Measurements from ENCODE around the gene CEL. TPM values are rescaled to one million over a fixed set of nuclear protein-coding genes. Genes with fewer than 3 reads are reported as not detected.

The CEL gene
- total RNA-seq, 1 donor from 2014 or later = 1.9 TPM

DNA sequence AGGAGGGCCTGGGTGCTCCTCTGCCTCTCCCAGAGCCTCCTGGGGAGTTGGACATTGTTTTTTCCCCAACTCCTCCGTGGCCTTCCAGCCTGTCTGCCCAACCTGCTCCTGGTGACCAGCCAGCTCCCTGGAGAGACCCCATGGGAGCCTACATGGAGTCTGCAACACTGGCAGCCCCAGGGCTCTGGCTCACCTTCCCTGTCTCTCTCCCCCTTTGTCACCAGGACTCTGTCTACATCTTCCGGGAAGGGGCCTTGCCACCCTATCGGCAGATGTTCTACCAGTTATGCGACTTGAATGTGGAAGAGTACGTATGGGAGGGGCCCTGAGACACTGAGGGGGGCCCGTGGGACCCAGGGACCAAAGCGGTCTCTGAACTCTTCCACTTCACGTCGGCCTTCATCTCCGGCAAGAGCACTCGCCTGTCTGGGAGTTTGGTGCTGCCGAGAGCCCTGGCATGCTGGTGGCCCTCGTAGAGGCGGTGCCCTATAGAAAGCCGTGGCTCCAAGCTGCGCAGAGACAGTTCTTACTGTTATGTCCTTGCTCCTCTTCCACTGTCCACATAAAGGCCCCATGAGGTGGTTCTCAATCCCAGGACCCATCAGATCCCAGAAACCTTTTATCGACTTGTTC lies 5.9 kb upstream of the CEL start:
- Mint-ChIP-seq H3K9me3 (ENCODE audit: unreplicated experiment) (no peaks in the 10 kb centered on the region), H3K4me3 (ENCODE audit: unreplicated experiment) (no peak overlapping the region), H3K27me3 (ENCODE audit: unreplicated experiment) (no peaks in the 10 kb centered on the region), H3K27ac (ENCODE audit: unreplicated experiment) (peak overlapping the region; percentile 27), H3K36me3 (ENCODE audit: unreplicated experiment) (peaks cover 36% of the 10 kb centered on the region), H3K4me1 (ENCODE audit: unreplicated experiment) (peaks cover 51% of the 10 kb centered on the region)
- DNase-seq (ENCODE audit: extremely low spot score, unreplicated experiment) = no peak
- TF ChIP-seq, protein P1, sequence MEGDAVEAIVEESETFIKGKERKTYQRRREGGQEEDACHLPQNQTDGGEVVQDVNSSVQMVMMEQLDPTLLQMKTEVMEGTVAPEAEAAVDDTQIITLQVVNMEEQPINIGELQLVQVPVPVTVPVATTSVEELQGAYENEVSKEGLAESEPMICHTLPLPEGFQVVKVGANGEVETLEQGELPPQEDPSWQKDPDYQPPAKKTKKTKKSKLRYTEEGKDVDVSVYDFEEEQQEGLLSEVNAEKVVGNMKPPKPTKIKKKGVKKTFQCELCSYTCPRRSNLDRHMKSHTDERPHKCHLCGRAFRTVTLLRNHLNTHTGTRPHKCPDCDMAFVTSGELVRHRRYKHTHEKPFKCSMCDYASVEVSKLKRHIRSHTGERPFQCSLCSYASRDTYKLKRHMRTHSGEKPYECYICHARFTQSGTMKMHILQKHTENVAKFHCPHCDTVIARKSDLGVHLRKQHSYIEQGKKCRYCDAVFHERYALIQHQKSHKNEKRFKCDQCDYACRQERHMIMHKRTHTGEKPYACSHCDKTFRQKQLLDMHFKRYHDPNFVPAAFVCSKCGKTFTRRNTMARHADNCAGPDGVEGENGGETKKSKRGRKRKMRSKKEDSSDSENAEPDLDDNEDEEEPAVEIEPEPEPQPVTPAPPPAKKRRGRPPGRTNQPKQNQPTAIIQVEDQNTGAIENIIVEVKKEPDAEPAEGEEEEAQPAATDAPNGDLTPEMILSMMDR (IDR thresholded peaks at IDR 0.05) = no peak

DNA sequence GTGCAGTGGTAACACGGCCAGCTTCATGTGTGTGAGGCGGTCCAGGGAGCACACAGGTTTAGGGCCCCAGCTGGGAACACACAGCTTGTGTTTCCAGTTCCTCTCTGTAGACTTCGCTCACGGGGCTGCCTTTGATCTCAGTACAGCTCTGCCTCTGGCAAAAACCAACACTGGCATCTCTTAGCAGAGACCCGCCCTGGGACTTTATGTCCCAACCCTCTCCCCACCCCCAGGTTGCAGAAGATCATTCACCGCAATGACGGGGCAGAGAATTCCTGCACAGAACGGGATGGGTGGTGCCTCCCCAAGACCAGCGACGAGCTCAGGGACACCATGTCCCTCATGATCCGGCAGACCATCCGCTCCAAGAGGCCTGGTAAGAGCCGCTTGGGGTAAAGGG lies 5.2 kb upstream of the CEL start:
- H3K27ac Mint-ChIP-seq (ENCODE audit: unreplicated experiment) = no peak overlapping the region
- H3K4me1 Mint-ChIP-seq (ENCODE audit: unreplicated experiment) = peaks cover 57% of the 10 kb centered on the region
- peaks cover 35% of the 10 kb centered on the region for H3K36me3 Mint-ChIP-seq (ENCODE audit: unreplicated experiment)
- no peaks in the 10 kb centered on the region for H3K9me3 Mint-ChIP-seq (ENCODE audit: unreplicated experiment)
- TF ChIP-seq, protein P1 (IDR thresholded peaks at IDR 0.05) = no peak
- no peak overlapping the region for H3K4me3 Mint-ChIP-seq (ENCODE audit: unreplicated experiment)
- DNase-seq (ENCODE audit: extremely low spot score, unreplicated experiment) = no peak
- no peaks in the 10 kb centered on the region for H3K27me3 Mint-ChIP-seq (ENCODE audit: unreplicated experiment)

- Mint-ChIP-seq H3K36me3 (ENCODE audit: unreplicated experiment) (peaks cover 35% of the 10 kb centered on the region), H3K9me3 (ENCODE audit: unreplicated experiment) (no peaks in the 10 kb centered on the region), H3K4me3 (ENCODE audit: unreplicated experiment) (no peak overlapping the region), H3K27ac (ENCODE audit: unreplicated experiment) (no peak overlapping the region), H3K27me3 (ENCODE audit: unreplicated experiment) (no peaks in the 10 kb centered on the region), H3K4me1 (ENCODE audit: unreplicated experiment) (peaks cover 57% of the 10 kb centered on the region)
- DNase-seq (ENCODE audit: extremely low spot score, unreplicated experiment) = no peak
- TF ChIP-seq, protein P1 (IDR thresholded peaks at IDR 0.05) = no peak
Observed at GRCh38 chr9:133057006-133057405, 4.8 kb upstream of the CEL start.

- H3K9me3 Mint-ChIP-seq (ENCODE audit: unreplicated experiment) = no peaks in the 10 kb centered on the region
- TF ChIP-seq, protein P1 (IDR thresholded peaks at IDR 0.05) = no peak
- H3K36me3 Mint-ChIP-seq (ENCODE audit: unreplicated experiment) = peaks cover 32% of the 10 kb centered on the region
- no peak for DNase-seq (ENCODE audit: extremely low spot score, unreplicated experiment)
- no peak overlapping the region for H3K4me3 Mint-ChIP-seq (ENCODE audit: unreplicated experiment)
- H3K4me1 Mint-ChIP-seq (ENCODE audit: unreplicated experiment) = peaks cover 57% of the 10 kb centered on the region
- H3K27ac Mint-ChIP-seq (ENCODE audit: unreplicated experiment) = no peak overlapping the region
- no peaks in the 10 kb centered on the region for H3K27me3 Mint-ChIP-seq (ENCODE audit: unreplicated experiment)
Observed at GRCh38 chr9:133057553-133057952, 4.2 kb upstream of the CEL start.

GRCh38 chr9:133058071-133058470 lies 3.7 kb upstream of the CEL start:
- Mint-ChIP-seq H3K4me1 (ENCODE audit: unreplicated experiment) (peaks cover 58% of the 10 kb centered on the region), H3K27ac (ENCODE audit: unreplicated experiment) (no peak overlapping the region), H3K27me3 (ENCODE audit: unreplicated experiment) (no peaks in the 10 kb centered on the region), H3K9me3 (ENCODE audit: unreplicated experiment) (no peaks in the 10 kb centered on the region), H3K4me3 (ENCODE audit: unreplicated experiment) (no peak overlapping the region), H3K36me3 (ENCODE audit: unreplicated experiment) (peaks cover 32% of the 10 kb centered on the region)
- TF ChIP-seq, protein P1 (IDR thresholded peaks at IDR 0.05) = no peak
- no peak for DNase-seq (ENCODE audit: extremely low spot score, unreplicated experiment)

Data from osteocyte (in vitro differentiated cells).